ENCODE results near the gene CHTOP. TPM values are rescaled to one million over a fixed set of nuclear protein-coding genes. Genes with fewer than 3 reads are reported as not detected.
A peak's percentile ranks its signal among the peaks of the same experiment; 100 is the strongest.

CHTOP gene
- total and polyA plus RNA-seq, 3 donors from 2014 or later = 86.1 to 101 (median 87.8) TPM

DNA sequence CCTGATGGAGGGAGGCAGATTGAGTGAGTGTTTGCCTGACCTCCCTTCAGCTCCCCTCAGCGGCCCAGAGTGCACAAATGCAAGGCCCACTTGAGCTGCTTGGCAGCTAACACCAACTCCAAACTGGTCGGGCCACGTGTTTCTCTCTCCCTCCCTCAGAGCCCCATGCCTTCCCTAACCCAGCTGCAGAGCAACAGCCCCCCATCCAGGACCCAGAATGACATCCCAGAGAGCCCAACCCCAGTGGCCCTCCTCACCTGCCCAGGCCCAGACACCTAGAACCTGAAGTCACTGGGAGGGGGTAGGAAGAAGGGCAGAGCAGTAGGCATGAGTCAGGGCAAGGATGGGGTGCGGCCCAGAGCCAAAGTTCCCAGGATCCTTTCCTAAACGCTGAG is 17.0 kb upstream of the CHTOP start:
- intact Hi-C loops (cut with DNase I; ENCODE audit: low total_unique reads) = no loop called here
- Histone ChIP-seq H3K4me3 (no peak overlapping the region), H3K4me1 (peaks cover 6% of the 10 kb centered on the region), H3K36me3 (ENCODE audit: low read depth, missing control alignments) (no peaks in the 10 kb centered on the region), H3K9me3 (no peaks in the 10 kb centered on the region), H3K27ac (no peak overlapping the region), H3K27me3 (no peaks in the 10 kb centered on the region)
- 76 to 87% methylated on average over 5 of the region's 5 CpGs for WGBS, 2 donors
- no peak for DNase-seq
- TF ChIP-seq POLR2A (IDR thresholded peaks at IDR 0.05) = no peak
- TF ChIP-seq, protein P1, sequence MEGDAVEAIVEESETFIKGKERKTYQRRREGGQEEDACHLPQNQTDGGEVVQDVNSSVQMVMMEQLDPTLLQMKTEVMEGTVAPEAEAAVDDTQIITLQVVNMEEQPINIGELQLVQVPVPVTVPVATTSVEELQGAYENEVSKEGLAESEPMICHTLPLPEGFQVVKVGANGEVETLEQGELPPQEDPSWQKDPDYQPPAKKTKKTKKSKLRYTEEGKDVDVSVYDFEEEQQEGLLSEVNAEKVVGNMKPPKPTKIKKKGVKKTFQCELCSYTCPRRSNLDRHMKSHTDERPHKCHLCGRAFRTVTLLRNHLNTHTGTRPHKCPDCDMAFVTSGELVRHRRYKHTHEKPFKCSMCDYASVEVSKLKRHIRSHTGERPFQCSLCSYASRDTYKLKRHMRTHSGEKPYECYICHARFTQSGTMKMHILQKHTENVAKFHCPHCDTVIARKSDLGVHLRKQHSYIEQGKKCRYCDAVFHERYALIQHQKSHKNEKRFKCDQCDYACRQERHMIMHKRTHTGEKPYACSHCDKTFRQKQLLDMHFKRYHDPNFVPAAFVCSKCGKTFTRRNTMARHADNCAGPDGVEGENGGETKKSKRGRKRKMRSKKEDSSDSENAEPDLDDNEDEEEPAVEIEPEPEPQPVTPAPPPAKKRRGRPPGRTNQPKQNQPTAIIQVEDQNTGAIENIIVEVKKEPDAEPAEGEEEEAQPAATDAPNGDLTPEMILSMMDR (IDR thresholded peaks at IDR 0.05) = no peak

- no peak for TF ChIP-seq POLR2A (IDR thresholded peaks at IDR 0.05)
- TF ChIP-seq, protein P1 (IDR thresholded peaks at IDR 0.05) = peak in 1 of 3 experiments; percentile 49
- no peak for DNase-seq
- H3K27me3 ChIP-seq = no peaks in the 10 kb centered on the region
- WGBS, 2 donors = 50 to 90% methylated on average over 2 to 6 of the region's 6 CpGs
- H3K36me3 ChIP-seq (ENCODE audit: low read depth, missing control alignments) = no peaks in the 10 kb centered on the region
- H3K4me3 ChIP-seq = no peak overlapping the region
- intact Hi-C loops (cut with DNase I; ENCODE audit: low total_unique reads) = no loop called here
- no peak overlapping the region for H3K27ac ChIP-seq
- no peaks in the 10 kb centered on the region for H3K9me3 ChIP-seq
- peaks cover 6% of the 10 kb centered on the region for H3K4me1 ChIP-seq
Observed at GRCh38 chr1:153617663-153618062, 16.2 kb upstream of the CHTOP start.

DNA sequence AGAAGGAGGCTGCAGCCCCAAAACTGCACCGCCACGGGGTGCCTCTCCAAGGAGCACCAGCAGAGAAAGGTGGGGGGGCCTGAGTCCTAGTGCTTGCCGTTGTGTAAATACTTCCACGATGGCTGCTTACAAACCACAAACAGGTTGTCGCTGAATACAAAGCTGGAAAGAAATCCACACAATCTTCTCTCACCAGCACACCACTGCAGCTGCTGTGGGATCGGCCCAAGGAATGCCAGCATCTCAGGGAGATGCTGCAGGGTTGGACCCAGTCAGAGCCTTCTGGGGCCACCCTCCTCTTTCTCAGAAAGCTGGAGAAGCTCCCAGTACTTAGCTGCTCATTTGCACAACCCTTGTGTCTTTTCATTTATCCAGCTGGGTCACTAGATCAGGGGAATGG is 14.7 kb upstream of the CHTOP start:
- no peak for DNase-seq
- Histone ChIP-seq H3K9me3 (no peaks in the 10 kb centered on the region), H3K27me3 (no peaks in the 10 kb centered on the region), H3K4me3 (no peak overlapping the region), H3K27ac (no peak overlapping the region), H3K36me3 (ENCODE audit: low read depth, missing control alignments) (no peaks in the 10 kb centered on the region), H3K4me1 (no peaks in the 10 kb centered on the region)
- TF ChIP-seq, protein P1 (IDR thresholded peaks at IDR 0.05) = no peak
- no peak for TF ChIP-seq POLR2A (IDR thresholded peaks at IDR 0.05)
- intact Hi-C loops (cut with DNase I; ENCODE audit: low total_unique reads) = no loop called here
- WGBS, 2 donors = 92 to 96% methylated on average over 4 to 6 of the region's 6 CpGs

DNA sequence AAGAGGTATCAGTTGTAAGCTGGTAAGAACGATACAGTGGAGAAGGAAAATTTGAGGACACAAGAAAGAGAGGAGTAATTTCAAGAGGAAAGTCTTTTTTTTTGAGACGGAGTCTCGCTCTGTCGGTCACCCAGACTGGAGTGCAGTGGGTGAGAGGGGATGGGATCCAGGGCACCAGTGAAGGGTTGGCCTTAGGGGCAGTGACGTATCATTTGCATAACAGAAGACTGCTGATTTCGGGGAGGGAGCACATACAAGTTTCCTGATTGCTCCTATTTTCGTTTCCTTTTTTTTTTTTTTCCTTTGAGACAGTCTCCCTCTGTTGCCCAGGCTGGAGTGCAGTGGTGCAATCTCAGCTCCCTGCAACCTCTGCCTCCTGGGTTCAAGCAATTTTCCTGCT is 10.8 kb upstream of the CHTOP start:
- DNase-seq = no peak
- no peak overlapping the region for H3K27ac ChIP-seq
- H3K4me3 ChIP-seq = no peak overlapping the region
- peaks cover 21% of the 10 kb centered on the region for H3K4me1 ChIP-seq
- TF ChIP-seq, protein P1 (IDR thresholded peaks at IDR 0.05) = no peak
- no peak for TF ChIP-seq POLR2A (IDR thresholded peaks at IDR 0.05)
- intact Hi-C loops (cut with DNase I; ENCODE audit: low total_unique reads) = no loop called here
- H3K27me3 ChIP-seq = no peaks in the 10 kb centered on the region
- no peaks in the 10 kb centered on the region for H3K9me3 ChIP-seq
- H3K36me3 ChIP-seq (ENCODE audit: low read depth, missing control alignments) = no peaks in the 10 kb centered on the region
- WGBS, 2 donors = 74 to 86% methylated on average over 7 of the region's 7 CpGs

DNA sequence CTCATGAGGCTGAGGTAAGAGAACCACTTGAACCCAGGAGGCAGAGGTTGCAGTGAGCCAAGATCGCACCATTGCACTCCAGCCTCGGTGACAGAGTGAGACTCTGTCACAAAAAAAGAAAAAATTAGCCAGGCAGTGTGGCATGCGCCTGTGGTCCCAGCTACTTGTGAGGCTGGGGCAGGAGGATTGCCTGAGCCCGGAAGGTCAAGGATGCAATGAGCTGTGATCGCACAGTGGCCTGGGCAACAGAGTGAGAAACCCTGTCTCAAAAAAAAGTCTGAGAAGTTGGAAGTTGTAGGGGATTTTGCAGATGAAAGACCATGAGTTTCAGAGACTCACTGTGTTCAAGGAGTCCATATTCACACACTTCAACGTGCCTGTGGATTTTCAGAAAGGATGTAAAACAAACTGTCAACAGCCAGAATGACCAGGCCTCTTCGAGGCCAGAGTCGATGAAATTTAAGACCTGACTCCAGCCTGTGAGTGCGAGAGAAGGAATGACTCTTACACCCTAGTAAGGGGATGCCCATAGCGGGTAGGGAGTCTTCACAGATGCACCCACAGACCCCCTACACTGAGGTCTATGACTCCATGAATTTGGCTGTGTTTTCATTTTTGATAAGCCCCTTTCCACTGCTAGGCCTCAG is 8.8 kb upstream of the CHTOP start:
- no peak for TF ChIP-seq POLR2A (IDR thresholded peaks at IDR 0.05)
- TF ChIP-seq, protein P1 (IDR thresholded peaks at IDR 0.05) = no peak
- no peak overlapping the region for H3K4me3 ChIP-seq
- no peaks in the 10 kb centered on the region for H3K27me3 ChIP-seq
- intact Hi-C loops (cut with DNase I; ENCODE audit: low total_unique reads) = no loop called here
- DNase-seq = no peak
- no peaks in the 10 kb centered on the region for H3K9me3 ChIP-seq
- peaks cover 31% of the 10 kb centered on the region for H3K4me1 ChIP-seq
- no peak overlapping the region for H3K27ac ChIP-seq
- H3K36me3 ChIP-seq (ENCODE audit: low read depth, missing control alignments) = no peaks in the 10 kb centered on the region
- 83 to 88% methylated on average over 10 of the region's 10 CpGs for WGBS, 2 donors
